SK-N-SH treated with all-trans-retinoic acid at 6 μM for 48 hours (cell line): ENCODE measurements around the gene ETNK2.

Source experiments
- ARNTL ChIP-seq: fragments of 450-650 bp; formaldehyde crosslinking; IDR thresholded peaks from 2 replicates; pipeline ENCODE4 v1.5.0; 2020; ENCODE audit warnings: low read depth, mild to moderate bottlenecking, moderate library complexity, borderline replicate concordance
- PPARA ChIP-seq: fragments of 250-450 bp; sonication (Bioruptor Pico); IDR thresholded peaks from 2 replicates; pipeline ENCODE4 v1.5.0; 2020; ENCODE audit warnings: mild to moderate bottlenecking, borderline replicate concordance
- RARB ChIP-seq: fragments of 250-450 bp; sonication (Bioruptor Pico); IDR thresholded peaks from 2 replicates; pipeline ENCODE4 v1.8.0; 2021; ENCODE audit warnings: mild to moderate bottlenecking, moderate library complexity
- SNAI2 ChIP-seq: fragments of 250-450 bp; sonication (Bioruptor Pico); IDR thresholded peaks from 2 replicates; pipeline ENCODE4 v1.5.0; 2020; ENCODE audit warnings: mild to moderate bottlenecking, moderate library complexity
- ZFP30 ChIP-seq: fragments of 450-650 bp; formaldehyde crosslinking; IDR thresholded peaks from 2 replicates; pipeline ENCODE4 v1.5.0; 2022; ENCODE audit warnings: mild to moderate bottlenecking, moderate library complexity
- ZNF8 ChIP-seq: fragments of 450-650 bp; formaldehyde crosslinking; IDR thresholded peaks from 2 replicates; pipeline ENCODE4 v1.5.0; 2020; ENCODE audit warnings: mild to moderate bottlenecking, moderate library complexity

DNA sequence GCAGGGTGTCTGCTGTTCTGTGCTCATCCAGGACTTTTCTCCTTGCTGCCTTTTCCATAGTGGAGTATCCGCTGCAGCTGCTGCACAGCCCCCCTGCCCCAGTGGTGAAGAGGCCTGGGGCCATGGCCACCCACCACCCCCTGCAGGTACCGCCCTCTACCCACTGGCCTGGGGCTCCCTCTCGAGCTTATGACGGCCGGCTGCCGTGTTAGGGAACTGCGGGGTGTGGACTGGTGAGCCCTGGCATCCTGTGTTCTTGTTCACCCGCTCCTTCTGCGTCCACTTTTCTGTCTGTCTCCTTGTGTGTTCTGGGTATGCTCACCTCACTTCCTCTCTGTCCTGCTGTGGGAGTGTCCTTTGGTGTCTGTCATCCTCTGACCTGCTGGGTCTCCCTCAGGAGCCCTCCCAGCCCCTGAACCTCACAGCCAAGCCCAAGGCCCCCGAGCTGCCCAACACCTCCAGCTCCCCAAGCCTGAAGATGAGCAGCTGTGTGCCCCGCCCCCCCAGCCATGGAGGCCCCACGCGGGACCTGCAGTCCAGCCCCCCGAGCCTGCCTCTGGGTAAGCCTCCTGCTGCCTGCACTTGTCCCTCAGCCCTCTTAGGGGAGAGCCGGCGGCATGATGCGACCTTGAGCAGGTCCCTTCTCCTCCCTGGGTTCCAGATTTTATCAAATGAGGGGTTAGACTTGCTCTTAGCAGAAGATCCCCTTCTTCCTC is 29.8 kb downstream of the ETNK2 start:
- TF ChIP-seq ZNF8 (CRISPR knock-in tag): no peak
- TF ChIP-seq PPARA: no peak
- TF ChIP-seq RARB (CRISPR knock-in tag): no peak
- TF ChIP-seq ZFP30: no peak
- no peak for TF ChIP-seq SNAI2 (CRISPR knock-in tag)
- no peak for TF ChIP-seq ARNTL
